GM10266 (cell line): ENCODE data around the gene WWC2.

Source experiments
- DNase-seq: peaks from one replicate; pipeline ENCODE4 v3.0.0; 2012; ENCODE audit errors: extremely low spot score
- CTCF ChIP-seq: IDR thresholded peaks from 2 replicates; pipeline ENCODE4 v1.5.1; 2012; ENCODE audit warnings: mild to moderate bottlenecking, low read depth; ENCODE audit not compliant: control insufficient read depth, insufficient read depth; ENCODE audit errors: missing control alignments

Gene WWC2

DNA sequence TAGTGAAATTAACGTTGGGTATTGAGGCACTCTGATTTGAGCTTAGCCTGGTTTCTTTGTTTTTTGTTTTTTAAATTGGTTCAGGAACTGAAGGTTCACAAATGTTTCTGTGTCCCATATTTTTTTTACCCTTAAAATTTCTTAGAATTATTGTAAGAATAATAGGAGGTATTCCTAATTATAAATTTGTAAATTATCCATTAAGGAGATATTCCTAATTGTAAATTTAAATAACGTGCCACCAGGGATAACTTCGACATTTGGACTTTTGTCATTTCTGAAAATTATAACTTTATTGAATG is 1.2 kb downstream of the WWC2 start:
- TF ChIP-seq CTCF: no peak
- DNase-seq: no peak

DNA sequence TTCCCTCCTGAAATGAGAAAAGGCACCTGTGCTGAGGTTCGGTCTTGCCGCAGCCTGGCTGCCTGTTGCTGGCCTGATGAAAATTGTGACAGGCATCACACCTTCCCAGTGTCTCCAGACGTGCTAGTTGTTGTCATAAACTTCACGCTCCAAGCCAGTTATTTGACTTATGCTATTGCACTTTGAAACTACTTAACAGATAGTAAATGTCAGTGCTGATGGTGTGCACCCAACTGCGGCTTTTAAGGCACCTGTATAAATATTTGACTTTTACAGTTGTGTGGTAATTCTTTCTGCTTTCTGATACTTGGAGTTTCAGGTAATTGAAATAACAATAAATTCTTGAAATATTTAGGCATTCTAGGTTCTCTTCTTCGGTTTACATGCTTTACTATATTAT is 1.8 kb downstream of the WWC2 start:
- no peak for TF ChIP-seq CTCF
- no peak for DNase-seq

- no peak for DNase-seq
- TF ChIP-seq CTCF: no peak
Observed at GRCh38 chr4:183101956-183102480, 3.0 kb downstream of the WWC2 start.

DNA sequence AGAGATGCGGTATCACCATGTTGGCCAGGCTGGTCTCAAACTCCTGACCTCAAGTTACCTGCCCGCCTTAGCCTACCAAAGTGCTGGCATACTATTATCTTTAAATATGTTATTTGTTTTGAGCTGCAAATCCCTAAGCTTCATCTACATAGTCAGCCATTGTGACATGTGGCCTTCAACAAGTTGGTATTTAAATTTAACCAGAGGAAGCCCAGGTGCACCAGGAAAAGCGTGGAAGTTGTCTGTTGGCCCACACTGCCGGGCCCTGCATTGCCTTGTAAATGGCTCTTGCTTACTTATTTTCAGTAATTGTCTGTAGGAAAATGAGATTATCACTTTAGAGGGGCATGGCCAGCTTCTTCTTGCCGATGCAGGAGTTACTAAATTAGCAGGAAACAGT is 6.0 kb downstream of the WWC2 start:
- TF ChIP-seq CTCF: no peak
- no peak for DNase-seq

GRCh38 chr4:183106839-183107238 is 7.8 kb downstream of the WWC2 start:
- no peak for TF ChIP-seq CTCF
- no peak for DNase-seq

- no peak for TF ChIP-seq CTCF
- DNase-seq: no peak
Observed at GRCh38 chr4:183107891-183108459, 8.9 kb downstream of the WWC2 start.

DNA sequence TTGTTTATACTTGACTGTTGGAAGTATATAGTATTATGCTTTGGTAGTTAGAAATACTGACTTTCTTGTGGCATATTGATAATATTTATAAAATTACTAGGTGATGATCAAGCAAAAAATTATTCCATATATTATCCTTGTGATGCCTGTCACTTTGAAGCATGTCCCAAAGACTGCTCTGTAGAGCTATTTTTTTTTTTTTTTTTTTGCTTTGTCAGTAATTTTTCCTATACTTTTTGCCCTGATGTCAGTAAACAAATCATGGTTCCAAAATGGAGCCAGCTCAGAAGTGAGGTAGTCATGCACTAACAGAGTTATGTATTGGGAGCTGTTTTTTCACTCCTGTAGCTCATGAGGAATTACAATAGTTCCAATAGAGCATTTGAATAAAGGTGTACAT is 11.2 kb downstream of the WWC2 start:
- no peak for TF ChIP-seq CTCF
- no peak for DNase-seq
